HCT116 (cell line): Measurements from ENCODE around the gene GJC1. TPM values are rescaled to one million over a fixed set of nuclear protein-coding genes. Genes with fewer than 3 reads are reported as not detected.

Source experiments
- ATAC-seq: fragments of 200-7000 bp; cut with Tn5 transposase; 2 replicates; pipeline ENCODE4 v1.9.1; 2020; ENCODE audit warnings: mild to moderate bottlenecking, moderate library complexity
- BruUV-seq: library from RNA; stranded (reverse); fragments of 400-500 nt; replicated peaks from 2 replicates; lab custom pipeline; 2021; lab: Mats Ljungman, UMichigan
- CTCF ChIA-PET: fragments of 300-600 bp; sonication (Branson Sonifier 250); formaldehyde crosslinking; loops from one replicate; lab custom pipeline; 2021; ENCODE audit warnings: antibody characterized with exemption; lab: Charles Lee
- POLR2A ChIA-PET: fragments of 300-600, 350-600 bp; sonication (Branson Sonifier 250); formaldehyde crosslinking; loops from one replicate; lab custom pipeline; 2021; ENCODE audit warnings: antibody characterized with exemption; lab: Charles Lee
- RAD21 ChIA-PET, 2 experiments: fragments of 300-600 bp; sonication (Branson Sonifier 250); formaldehyde crosslinking; loops; one replicate each; lab custom pipeline; 2023; ENCODE audit warnings: low total read pairs in 2 of 2; ENCODE audit not compliant: uncharacterized antibody in 2 of 2, unreplicated experiment in 2 of 2, low non-redundant PET in 1 of 2; lab: Charles Lee
- DNase-seq: peaks from one replicate; pipeline ENCODE4 v3.0.0-alpha.2; 2010; ENCODE audit warnings: low read depth, low spot score
- H2AFZ ChIP-seq: fragments of 200-600 bp; shearing (Covaris generic), sonication (generic); 2 replicates; pipeline ENCODE4 v1.6.1; 2017; ENCODE audit warnings: low read depth, mixed run types, mixed read lengths, antibody characterized with exemption, low read length; ENCODE audit not compliant: poor library complexity, severe bottlenecking
- H3K27ac ChIP-seq: 2 replicates; pipeline ENCODE4 v1.5.1; 2012; ENCODE audit warnings: low read depth, low read length
- H3K27me3 ChIP-seq: fragments of 200-600 bp; sonication (generic); 2 replicates; pipeline ENCODE4 v1.6.1; 2016; ENCODE audit warnings: mixed run types, low read length, mixed read lengths; ENCODE audit not compliant: insufficient read depth
- H3K36me3 ChIP-seq, 2 experiments: fragments of 200-500 bp in 1 of 2; fragments of 200-600 bp in 1 of 2; sonication (Bioruptor generic) in 1 of 2; sonication (generic) in 1 of 2; 2 replicates each; pipeline versions ENCODE4 v1.5.1 to v1.6.1; 2014 to 2016; ENCODE audit warnings: low read length in 2 of 2, inconsistent platforms in 1 of 2, mixed read lengths in 1 of 2, mixed run types in 1 of 2; ENCODE audit not compliant: insufficient read depth in 2 of 2, control insufficient read depth in 1 of 2
- H3K4me1 ChIP-seq, 2 experiments: fragments of 200-600 bp in 1 of 2; sonication (generic) in 1 of 2; 2 replicates each; pipeline versions ENCODE4 v1.5.1 to v1.6.1; 2012 to 2017; ENCODE audit warnings: low read length in 2 of 2, inconsistent platforms in 1 of 2, mild to moderate bottlenecking in 1 of 2, mixed read lengths in 1 of 2, mixed run types in 1 of 2, moderate library complexity in 1 of 2; ENCODE audit not compliant: insufficient read depth in 2 of 2, control insufficient read depth in 1 of 2
- H3K4me2 ChIP-seq: fragments of 200-600 bp; sonication (generic); 2 replicates; pipeline ENCODE4 v1.6.1; 2017; ENCODE audit warnings: mixed run types, low read length, mixed read lengths
- H3K4me3 ChIP-seq, 2 experiments: fragments of 200-600 bp in 1 of 2; sonication (generic) in 1 of 2; replicated peaks in 1 of 2; 2 replicates each; pipeline ENCODE4 v1.5.1; 2011 to 2016; ENCODE audit warnings: low read length in 2 of 2, control low read depth in 1 of 2, low read depth in 1 of 2, mild to moderate bottlenecking in 1 of 2, mixed read lengths in 1 of 2, mixed run types in 1 of 2
- H3K79me2 ChIP-seq: fragments of 200-600 bp; sonication (generic); 2 replicates; pipeline ENCODE4 v1.6.1; 2017; ENCODE audit warnings: mild to moderate bottlenecking, mixed run types, low read length, moderate library complexity, mixed read lengths; ENCODE audit not compliant: insufficient read depth
- H3K9ac ChIP-seq: fragments of 200-600 bp; sonication (generic); 2 replicates; pipeline ENCODE4 v1.6.1; 2016; ENCODE audit warnings: low read length, mixed read lengths
- H3K9me2 ChIP-seq: fragments of 200-600 bp; sonication (generic), shearing (Covaris generic); 2 replicates; pipeline ENCODE4 v1.6.1; 2017; ENCODE audit warnings: mixed run types, mild to moderate bottlenecking, moderate library complexity; ENCODE audit not compliant: insufficient read depth
- H3K9me3 ChIP-seq, 2 experiments: fragments of 200-500 bp in 1 of 2; fragments of 200-600 bp in 1 of 2; sonication (Bioruptor generic) in 1 of 2; sonication (generic) in 1 of 2; 2 replicates each; pipeline ENCODE4 v1.6.1; 2014 to 2017; ENCODE audit warnings: low read length in 2 of 2, mixed read lengths in 2 of 2, inconsistent platforms in 1 of 2, low read depth in 1 of 2, mild to moderate bottlenecking in 1 of 2, mixed run types in 1 of 2, moderate library complexity in 1 of 2; ENCODE audit not compliant: control insufficient read depth in 1 of 2, insufficient read depth in 1 of 2
- H4K20me1 ChIP-seq: fragments of 200-600 bp; sonication (generic), shearing (Covaris generic); 2 replicates; pipeline ENCODE4 v1.6.1; 2017; ENCODE audit warnings: mixed run types, mild to moderate bottlenecking, moderate library complexity; ENCODE audit not compliant: insufficient read depth
- CBX3 ChIP-seq: IDR thresholded peaks from 2 replicates; pipeline ENCODE4 v1.6.1; 2012; ENCODE audit warnings: low read depth
- EGR1 ChIP-seq: IDR thresholded peaks from 2 replicates; pipeline ENCODE4 v1.6.1; 2012; ENCODE audit warnings: low read depth
- ELF1 ChIP-seq: IDR thresholded peaks from 2 replicates; pipeline ENCODE4 v1.6.1; 2012; ENCODE audit warnings: low read depth, borderline replicate concordance
- EZH2phosphoT487 ChIP-seq: fragments of 200-600 bp; IDR thresholded peaks from 2 replicates; pipeline ENCODE4 v1.6.1; 2018; ENCODE audit warnings: antibody characterized with exemption, borderline replicate concordance
- FOSL1 ChIP-seq: IDR thresholded peaks from 2 replicates; pipeline ENCODE4 v1.6.1; 2012; ENCODE audit warnings: low read depth
- JUND ChIP-seq: IDR thresholded peaks from 2 replicates; pipeline ENCODE4 v1.6.1; 2012
- POLR2A ChIP-seq: IDR thresholded peaks from 2 replicates; pipeline ENCODE4 v1.7.0; 2011; ENCODE audit warnings: borderline replicate concordance; ENCODE audit not compliant: insufficient read depth, insufficient read length; ENCODE audit errors: extremely low read depth
- POLR2AphosphoS5 ChIP-seq: IDR thresholded peaks from 2 replicates; pipeline ENCODE4 v1.6.1; 2011; ENCODE audit warnings: mild to moderate bottlenecking, low read depth, low read length, moderate library complexity
- RAD21 ChIP-seq: IDR thresholded peaks from 2 replicates; pipeline ENCODE4 v1.6.1; 2012; ENCODE audit warnings: low read depth, mild to moderate bottlenecking
- SP1 ChIP-seq: IDR thresholded peaks from 2 replicates; pipeline ENCODE4 v1.6.1; 2012; ENCODE audit warnings: low read depth
- YY1 ChIP-seq: IDR thresholded peaks from 2 replicates; pipeline ENCODE4 v1.6.1; 2011; ENCODE audit warnings: low read length, low read depth, moderate library complexity, mild to moderate bottlenecking; ENCODE audit not compliant: insufficient replicate concordance; ENCODE audit errors: extremely low read depth
- intact Hi-C: fragments of 100-400 bp; cut with micrococcal nuclease; formaldehyde crosslinking; loops from 2 replicates; pipeline ENCODE4 v1.10.0; 2022
- total RNA-seq: library from RNA; stranded (reverse); gene quantifications from one replicate; pipeline ENCODE4 v1.2.1, GENCODE V29; 2021; ENCODE audit not compliant: unreplicated experiment

Gene GJC1
- total RNA-seq, 1 experiment from 2014 or later, result 62.4 TPM

GRCh38 chr17:44794851-44795413, 35.2 kb downstream of the GJC1 start:
- no peaks in the 10 kb centered on the region for H3K27me3 ChIP-seq
- H3K4me1 ChIP-seq, result peaks cover 15 to 57% of the 10 kb centered on the region in 2 experiments
- intact Hi-C loops, result no loop called here
- no peaks in the 10 kb centered on the region for H4K20me1 ChIP-seq
- H3K4me3 ChIP-seq, result peak overlapping the region in 1 of 2 experiments; percentile 26; a peak in 2 of 4 replicates
- H3K27ac ChIP-seq, result peak overlapping the region; percentile 61
- no peaks in the 10 kb centered on the region for H3K9me2 ChIP-seq
- H3K79me2 ChIP-seq, result peaks cover 14% of the 10 kb centered on the region; the same call in 1 of the 2 replicates
- peaks cover 0 to 9% of the 10 kb centered on the region in 2 experiments; a peak in 1 of 4 replicates for H3K36me3 ChIP-seq
- TF ChIP-seq CBX3 (peak; percentile 64; the same call in 1 of the 2 replicates), POLR2AphosphoS5 (peak; percentile 49; the same call in 1 of the 2 replicates), JUND (peak; percentile 62), FOSL1 (peak; percentile 75), POLR2A (no peak), EZH2phosphoT487 (no peak), RAD21 (0 out of 2 replicates have a peak, but pooled peaks have one; percentile 3), ELF1 (peak; percentile 26; the same call in 1 of the 2 replicates), EGR1 (no peak), SP1 (peak; percentile 72), YY1 (no peak)
- H3K4me2 ChIP-seq, result peak overlapping the region; percentile 65
- ChIA-PET POLR2A (interaction anchor here (1.2 to 1.4 kb wide), 2 partner anchors 26 to 355 kb away, joined by 4 read pairs; no protein-coding TSS in a partner anchor), CTCF (interaction anchor here (3.7 kb wide), 1 partner anchor 15 kb away, joined by 12 read pairs; no protein-coding TSS in a partner anchor), RAD21 (no interaction called here)
- no TSS peak for BruUV-seq
- ATAC-seq (peak; percentile 70), DNase-seq (peak; percentile 73)
- H3K9ac ChIP-seq, result peak overlapping the region; percentile 51
- no peak overlapping the region for H2AFZ ChIP-seq
- H3K9me3 ChIP-seq, result no peaks in the 10 kb centered on the region
